ENCODE data around the gene DPM3. TPM values are rescaled to one million over a fixed set of nuclear protein-coding genes. Genes with fewer than 3 reads are reported as not detected.

DPM3 gene
- total RNA-seq, 1 experiment from 2014 or later, result 113 TPM

DNA sequence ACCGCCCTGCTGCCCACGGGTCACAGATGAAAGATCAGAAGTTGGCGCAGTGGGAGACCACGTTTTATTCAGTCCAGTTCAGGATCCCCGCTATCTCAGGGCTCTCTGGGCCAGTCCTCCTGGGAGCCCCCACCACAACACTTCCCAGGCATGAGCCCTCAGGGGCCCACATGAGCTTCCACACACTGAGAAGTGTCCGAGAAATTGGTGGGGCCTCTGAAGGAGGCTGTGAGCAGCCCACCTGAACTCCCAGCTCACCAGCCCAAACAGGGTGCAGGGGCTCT is 45.4 kb upstream of the DPM3 start:
- no peak for ATAC-seq
- H3K4me3 ChIP-seq (replicated peaks in 1 of 2; ENCODE audit: low read depth in 1 of 2, low read length in 2 of 2), result no peak overlapping the region
- H3K4me2 ChIP-seq (ENCODE audit: low read length), result no peak overlapping the region
- intact Hi-C loops (cut with micrococcal nuclease), result no loop called here
- H3K4me1 ChIP-seq (ENCODE audit: control insufficient read depth in 1 of 2, insufficient read depth in 2 of 2, low read length in 2 of 2), result no peaks in the 10 kb centered on the region; a peak in 2 of 4 replicates
- no peaks in the 10 kb centered on the region for H3K79me2 ChIP-seq (ENCODE audit: insufficient read depth, low read length)
- no peak overlapping the region for H2AFZ ChIP-seq (ENCODE audit: low read depth, low read length, poor library complexity, severe bottlenecking)
- CTCF ChIA-PET, result interaction anchor here (2.4 kb wide), 1 partner anchor 13 kb away, joined by 9 read pairs; the partner anchor contains the start of gene KRTCAP2
- no peak overlapping the region for H3K9ac ChIP-seq (ENCODE audit: low read length)
- POLR2A ChIA-PET, result interaction anchor here (2.6 kb wide), 1 partner anchor 8 kb away, joined by 11 read pairs; no protein-coding TSS in a partner anchor
- RAD21 ChIA-PET (ENCODE audit: low non-redundant PET in 1 of 2, low total read pairs in 2 of 2, uncharacterized antibody in 2 of 2, unreplicated experiment in 2 of 2), result no interaction called here
- H3K9me2 ChIP-seq (ENCODE audit: insufficient read depth), result no peaks in the 10 kb centered on the region
- TF ChIP-seq FOSL1 (IDR thresholded peaks at IDR 0.05; ENCODE audit: low read depth) (no peak), TCF7L2 (IDR thresholded peaks at IDR 0.05; ENCODE audit: borderline replicate concordance, extremely low read depth, insufficient read depth, insufficient read length) (no peak), POLR2AphosphoS5 (IDR thresholded peaks at IDR 0.05; ENCODE audit: low read depth, low read length) (no peak), EGR1 (IDR thresholded peaks at IDR 0.05; ENCODE audit: low read depth) (no peak), CEBPB (IDR thresholded peaks at IDR 0.05; ENCODE audit: low read depth) (no peak), MAX (IDR thresholded peaks at IDR 0.05) (no peak)
- H3K9me3 ChIP-seq (ENCODE audit: control insufficient read depth in 1 of 2, insufficient read depth in 1 of 2, low read depth in 1 of 2, low read length in 2 of 2), result no peaks in the 10 kb centered on the region
- H3K36me3 ChIP-seq (ENCODE audit: control insufficient read depth in 1 of 2, insufficient read depth in 2 of 2, low read length in 2 of 2), result no peaks in the 10 kb centered on the region
- no peak for DNase-seq (ENCODE audit: low read depth, low spot score)
- no peak overlapping the region for H3K27ac ChIP-seq (ENCODE audit: low read depth, low read length)
- BruUV-seq (replicated peaks), result no TSS peak
- H3K27me3 ChIP-seq (ENCODE audit: insufficient read depth, low read length), result no peaks in the 10 kb centered on the region
- no peaks in the 10 kb centered on the region for H4K20me1 ChIP-seq (ENCODE audit: insufficient read depth)

DNA sequence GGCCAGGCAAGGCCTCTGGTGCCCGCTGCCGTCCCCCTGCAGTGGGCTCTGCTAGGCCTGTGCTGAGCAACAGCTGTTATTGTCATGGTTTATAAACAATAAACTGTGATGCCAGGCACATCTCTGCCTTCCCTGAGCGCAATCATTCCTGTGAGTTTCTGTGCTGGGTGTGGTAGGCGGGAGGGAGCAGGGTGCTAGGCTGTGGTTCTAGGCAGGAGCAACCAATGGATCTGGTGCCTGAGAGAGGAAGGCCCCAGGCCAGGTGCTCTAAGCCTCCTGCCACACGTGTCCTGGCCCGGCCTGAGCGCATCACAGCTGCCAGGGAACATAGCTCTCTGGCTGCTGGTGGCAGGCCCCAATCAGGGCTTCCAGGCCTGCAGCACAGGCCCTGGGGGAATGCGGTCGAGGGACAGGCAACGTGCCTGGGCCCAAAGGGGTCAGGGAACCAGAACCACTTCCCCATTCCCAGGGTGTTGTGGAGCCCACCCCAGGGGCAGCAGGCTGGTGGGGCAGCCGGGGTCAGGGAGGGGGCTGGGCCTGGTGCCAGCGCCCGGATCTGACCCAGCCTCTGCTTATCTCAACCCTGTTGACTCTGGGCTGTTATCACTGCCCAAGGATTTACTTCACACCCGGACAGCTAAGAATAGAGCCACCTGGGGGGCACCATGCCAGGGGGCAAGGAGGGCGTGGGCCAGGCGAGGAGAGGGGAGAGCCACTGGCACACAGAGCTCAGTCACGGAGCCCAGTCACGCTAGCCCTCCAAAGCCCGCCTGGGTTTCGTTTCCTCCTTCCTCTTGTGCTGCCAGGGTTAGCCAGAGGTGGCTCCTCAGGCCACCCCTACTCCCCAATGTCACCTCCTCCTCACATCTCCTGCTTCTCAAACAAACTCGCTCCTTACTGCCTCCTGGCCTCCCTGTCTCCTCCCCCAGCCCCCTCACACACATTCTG is 44.8 kb upstream of the DPM3 start:
- H3K27ac ChIP-seq (ENCODE audit: low read depth, low read length), result no peak overlapping the region
- H3K36me3 ChIP-seq (ENCODE audit: control insufficient read depth in 1 of 2, insufficient read depth in 2 of 2, low read length in 2 of 2), result no peaks in the 10 kb centered on the region
- H3K9ac ChIP-seq (ENCODE audit: low read length), result no peak overlapping the region
- CTCF ChIA-PET, result interaction anchor here (2.4 kb wide), 1 partner anchor 12 kb away, joined by 9 read pairs; the partner anchor contains the start of gene KRTCAP2
- POLR2A ChIA-PET, result interaction anchor here (2.6 kb wide), 1 partner anchor 9 kb away, joined by 11 read pairs; no protein-coding TSS in a partner anchor
- H3K27me3 ChIP-seq (ENCODE audit: insufficient read depth, low read length), result no peaks in the 10 kb centered on the region
- H2AFZ ChIP-seq (ENCODE audit: low read depth, low read length, poor library complexity, severe bottlenecking), result no peak overlapping the region
- ATAC-seq (peak; percentile 21; the same call in 1 of the 2 replicates), DNase-seq (ENCODE audit: low read depth, low spot score) (no peak)
- H3K9me2 ChIP-seq (ENCODE audit: insufficient read depth), result no peaks in the 10 kb centered on the region
- intact Hi-C loops (cut with micrococcal nuclease), result no loop called here
- no TSS peak for BruUV-seq (replicated peaks)
- no peak overlapping the region for H3K4me2 ChIP-seq (ENCODE audit: low read length)
- H3K4me3 ChIP-seq (replicated peaks in 1 of 2; ENCODE audit: low read depth in 1 of 2, low read length in 2 of 2), result no peak overlapping the region
- no peaks in the 10 kb centered on the region; a peak in 2 of 4 replicates for H3K4me1 ChIP-seq (ENCODE audit: control insufficient read depth in 1 of 2, insufficient read depth in 2 of 2, low read length in 2 of 2)
- no peak for TF ChIP-seq SRF (IDR thresholded peaks at IDR 0.05; ENCODE audit: low read depth)
- no peak for TF ChIP-seq ELF1 (IDR thresholded peaks at IDR 0.05; ENCODE audit: borderline replicate concordance, low read depth)
- TF ChIP-seq, protein P1, sequence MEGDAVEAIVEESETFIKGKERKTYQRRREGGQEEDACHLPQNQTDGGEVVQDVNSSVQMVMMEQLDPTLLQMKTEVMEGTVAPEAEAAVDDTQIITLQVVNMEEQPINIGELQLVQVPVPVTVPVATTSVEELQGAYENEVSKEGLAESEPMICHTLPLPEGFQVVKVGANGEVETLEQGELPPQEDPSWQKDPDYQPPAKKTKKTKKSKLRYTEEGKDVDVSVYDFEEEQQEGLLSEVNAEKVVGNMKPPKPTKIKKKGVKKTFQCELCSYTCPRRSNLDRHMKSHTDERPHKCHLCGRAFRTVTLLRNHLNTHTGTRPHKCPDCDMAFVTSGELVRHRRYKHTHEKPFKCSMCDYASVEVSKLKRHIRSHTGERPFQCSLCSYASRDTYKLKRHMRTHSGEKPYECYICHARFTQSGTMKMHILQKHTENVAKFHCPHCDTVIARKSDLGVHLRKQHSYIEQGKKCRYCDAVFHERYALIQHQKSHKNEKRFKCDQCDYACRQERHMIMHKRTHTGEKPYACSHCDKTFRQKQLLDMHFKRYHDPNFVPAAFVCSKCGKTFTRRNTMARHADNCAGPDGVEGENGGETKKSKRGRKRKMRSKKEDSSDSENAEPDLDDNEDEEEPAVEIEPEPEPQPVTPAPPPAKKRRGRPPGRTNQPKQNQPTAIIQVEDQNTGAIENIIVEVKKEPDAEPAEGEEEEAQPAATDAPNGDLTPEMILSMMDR (IDR thresholded peaks at IDR 0.05 in 2 of 3, conservative IDR thresholded peaks at IDR 0.05 in 1 of 3; ENCODE audit: borderline replicate concordance in 1 of 3, insufficient read depth in 1 of 3, low read depth in 2 of 3, low read length in 2 of 3), result no peak
- TF ChIP-seq EZH2 (IDR thresholded peaks at IDR 0.05), result no peak
- no peaks in the 10 kb centered on the region for H3K9me3 ChIP-seq (ENCODE audit: control insufficient read depth in 1 of 2, insufficient read depth in 1 of 2, low read depth in 1 of 2, low read length in 2 of 2)
- no peaks in the 10 kb centered on the region for H4K20me1 ChIP-seq (ENCODE audit: insufficient read depth)
- H3K79me2 ChIP-seq (ENCODE audit: insufficient read depth, low read length), result no peaks in the 10 kb centered on the region
- RAD21 ChIA-PET (ENCODE audit: low non-redundant PET in 1 of 2, low total read pairs in 2 of 2, uncharacterized antibody in 2 of 2, unreplicated experiment in 2 of 2), result no interaction called here

Measured in HCT116 (cell line).